PC-3 (cell line): ENCODE data around the gene PRMT1.

Source experiments
- CTCF ChIP-seq: fragments of 300-600 bp; sonication (generic); conservative IDR thresholded peaks from 2 replicates; pipeline ENCODE4 v1.5.1; 2017; ENCODE audit warnings: antibody characterized with exemption, low read depth, mild to moderate bottlenecking, low read length
- EZH2 ChIP-seq: fragments of 300-600 bp; sonication (generic); IDR thresholded peaks from one replicate; pipeline ENCODE4 v1.6.1; 2017; ENCODE audit warnings: antibody characterized with exemption, mild to moderate bottlenecking, low read length; ENCODE audit not compliant: unreplicated experiment

- TF ChIP-seq CTCF (no peak), EZH2 (no peak)
Measured at GRCh38 chr19:49635530-49636232, 41.4 kb upstream of the PRMT1 start.
